Peyer's patch (tissue), 4 donors: Measurements from ENCODE around the gene SPINK4. TPM values are rescaled to one million over a fixed set of nuclear protein-coding genes. Genes with fewer than 3 reads are reported as not detected.

Experiments used
- DNase-seq, 3 donors: peaks; one replicate each; pipeline ENCODE4 v3.0.0-alpha.2; 2017 to 2019
- H3K27ac ChIP-seq, 4 donors: fragments of 200-600 bp; sonication (generic); one replicate each; pipeline ENCODE4 v1.5.1; 2016 to 2019
- H3K27me3 ChIP-seq, 2 donors: fragments of 200-600 bp; sonication (generic); one replicate each; pipeline ENCODE4 v1.5.1; 2019
- H3K36me3 ChIP-seq, 3 donors: fragments of 200-600 bp; sonication (generic); one replicate each; pipeline ENCODE4 v1.5.1; 2016 to 2019
- H3K4me1 ChIP-seq, 4 donors: fragments of 200-600 bp; sonication (generic); one replicate each; pipeline ENCODE4 v1.5.1; 2016 to 2019
- H3K4me3 ChIP-seq, 4 donors: fragments of 200-600 bp; sonication (generic); 1 replicate in 3 of 4; 2 replicates in 1 of 4; pipeline ENCODE4 v1.5.1; 2016 to 2019; ENCODE audit warnings: mild to moderate bottlenecking in 1 of 4
- H3K9me3 ChIP-seq, 4 donors: fragments of 200-600 bp; sonication (generic); one replicate each; pipeline ENCODE4 v1.5.1; 2016 to 2019; ENCODE audit warnings: mild to moderate bottlenecking in 1 of 4
- POLR2A ChIP-seq, 2 donors: fragments of 450-650 bp; IDR thresholded peaks; one replicate each; pipeline ENCODE4 v1.5.1; 2017; ENCODE audit warnings: antibody characterized with exemption in 2 of 2, mild to moderate bottlenecking in 2 of 2, moderate library complexity in 2 of 2
- total RNA-seq, 4 donors: library from RNA; depleted of rRNA; stranded (reverse); fragments of >200 nt; gene quantifications; one replicate each; pipeline ENCODE4 v1.1.0, GENCODE V29; 2016
- TF ChIP-seq, protein P1 (sequence below), 6 experiments: fragments of 450-650 bp in 4 of 6; fragments of 200-600 bp in 2 of 6; sonication (generic) in 1 of 6; IDR thresholded peaks; one replicate each; pipeline ENCODE4 v1.5.1; 2017 to 2019; ENCODE audit warnings: antibody characterized with exemption in 6 of 6, mild to moderate bottlenecking in 3 of 6, moderate library complexity in 1 of 6

Gene SPINK4
- total RNA-seq, 4 donors from 2014 or later, result 106 to 639 (median 276) TPM

DNA sequence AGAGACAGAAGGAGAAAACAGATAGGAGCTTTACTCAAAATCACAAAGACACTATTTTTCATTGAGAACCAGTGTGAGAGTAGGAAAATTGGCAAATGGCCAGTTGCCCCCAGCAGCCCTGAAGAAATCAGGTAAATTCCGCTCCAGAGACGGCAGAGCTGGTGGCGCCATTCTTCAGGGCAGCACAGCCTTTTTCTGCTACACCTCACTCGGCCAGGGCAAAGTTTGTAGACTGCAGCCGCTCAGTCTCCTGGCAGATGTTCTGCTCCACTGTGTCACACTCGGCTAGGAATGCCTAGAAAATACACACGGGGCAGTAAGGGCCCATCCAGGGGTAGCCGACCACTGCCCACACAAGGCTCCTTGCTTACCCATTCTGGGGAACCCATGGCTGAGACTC lies 15.0 kb downstream of the SPINK4 start:
- no peaks in the 10 kb centered on the region for H3K4me1 ChIP-seq
- no peak overlapping the region for H3K4me3 ChIP-seq
- no peak overlapping the region for H3K27ac ChIP-seq
- DNase-seq, result peak in 1 of 3 donors; percentile 17
- H3K36me3 ChIP-seq, result peaks cover 0 to 85% (median 0%) of the 10 kb centered on the region in 3 donors
- TF ChIP-seq POLR2A (IDR thresholded peaks at IDR 0.05), result no peak
- H3K27me3 ChIP-seq, result no peaks in the 10 kb centered on the region
- H3K9me3 ChIP-seq, result no peaks in the 10 kb centered on the region

DNA sequence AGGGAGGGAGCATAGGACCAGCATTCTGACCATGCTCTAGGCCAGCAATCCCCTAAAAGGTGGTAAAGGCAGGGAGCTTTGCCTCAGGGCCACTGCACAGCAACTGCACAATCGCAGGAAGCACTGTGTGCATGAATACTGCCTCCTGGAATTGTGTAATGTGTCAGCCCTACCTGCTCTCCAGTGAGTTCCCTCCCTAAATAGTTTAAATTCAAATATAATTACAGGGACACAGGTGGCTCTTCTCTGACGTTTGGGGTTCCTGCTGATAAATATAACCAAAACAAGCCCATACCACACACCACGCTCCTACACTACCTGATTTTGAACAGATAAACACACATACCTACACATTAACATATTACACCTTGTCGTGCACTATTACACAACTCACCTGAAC lies 15.5 kb downstream of the SPINK4 start:
- Histone ChIP-seq H3K4me3 (no peak overlapping the region), H3K36me3 (peaks cover 0 to 88% (median 0%) of the 10 kb centered on the region in 3 donors), H3K9me3 (no peaks in the 10 kb centered on the region), H3K4me1 (no peaks in the 10 kb centered on the region), H3K27ac (peak overlapping the region in 3 of 4 donors; percentile 23 to 62 (median 24)), H3K27me3 (no peaks in the 10 kb centered on the region)
- DNase-seq, result no peak
- TF ChIP-seq, protein P1, sequence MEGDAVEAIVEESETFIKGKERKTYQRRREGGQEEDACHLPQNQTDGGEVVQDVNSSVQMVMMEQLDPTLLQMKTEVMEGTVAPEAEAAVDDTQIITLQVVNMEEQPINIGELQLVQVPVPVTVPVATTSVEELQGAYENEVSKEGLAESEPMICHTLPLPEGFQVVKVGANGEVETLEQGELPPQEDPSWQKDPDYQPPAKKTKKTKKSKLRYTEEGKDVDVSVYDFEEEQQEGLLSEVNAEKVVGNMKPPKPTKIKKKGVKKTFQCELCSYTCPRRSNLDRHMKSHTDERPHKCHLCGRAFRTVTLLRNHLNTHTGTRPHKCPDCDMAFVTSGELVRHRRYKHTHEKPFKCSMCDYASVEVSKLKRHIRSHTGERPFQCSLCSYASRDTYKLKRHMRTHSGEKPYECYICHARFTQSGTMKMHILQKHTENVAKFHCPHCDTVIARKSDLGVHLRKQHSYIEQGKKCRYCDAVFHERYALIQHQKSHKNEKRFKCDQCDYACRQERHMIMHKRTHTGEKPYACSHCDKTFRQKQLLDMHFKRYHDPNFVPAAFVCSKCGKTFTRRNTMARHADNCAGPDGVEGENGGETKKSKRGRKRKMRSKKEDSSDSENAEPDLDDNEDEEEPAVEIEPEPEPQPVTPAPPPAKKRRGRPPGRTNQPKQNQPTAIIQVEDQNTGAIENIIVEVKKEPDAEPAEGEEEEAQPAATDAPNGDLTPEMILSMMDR (IDR thresholded peaks at IDR 0.05), result no peak
- no peak for TF ChIP-seq POLR2A (IDR thresholded peaks at IDR 0.05)

DNA sequence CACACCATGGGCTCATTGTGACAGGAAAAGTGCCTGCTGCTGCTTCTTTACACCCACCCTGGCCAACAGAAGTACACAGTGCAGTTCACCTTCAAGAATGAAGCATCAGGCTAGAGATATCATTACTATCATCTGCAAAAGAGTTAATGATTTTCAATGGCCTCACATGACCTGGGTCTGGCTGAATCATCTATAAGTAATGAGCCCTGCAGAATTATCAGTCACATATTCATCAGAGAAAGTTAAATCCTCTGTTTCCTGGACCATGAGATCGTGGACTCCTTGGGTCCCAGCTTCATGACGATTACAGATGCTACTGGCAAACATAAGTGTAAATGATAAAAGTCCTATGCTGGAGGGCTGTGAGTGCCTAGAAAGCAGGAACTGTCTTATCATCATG lies 16.3 kb downstream of the SPINK4 start:
- Histone ChIP-seq H3K27ac (peak overlapping the region in 2 of 4 donors; percentile 24 to 62), H3K27me3 (no peaks in the 10 kb centered on the region), H3K4me3 (no peak overlapping the region), H3K4me1 (no peaks in the 10 kb centered on the region), H3K9me3 (no peaks in the 10 kb centered on the region), H3K36me3 (peaks cover 0 to 95% (median 0%) of the 10 kb centered on the region in 3 donors)
- DNase-seq, result no peak
- TF ChIP-seq, protein P1 (IDR thresholded peaks at IDR 0.05), result no peak
- TF ChIP-seq POLR2A (IDR thresholded peaks at IDR 0.05), result peak in 1 of 2 donors; percentile 14

DNA sequence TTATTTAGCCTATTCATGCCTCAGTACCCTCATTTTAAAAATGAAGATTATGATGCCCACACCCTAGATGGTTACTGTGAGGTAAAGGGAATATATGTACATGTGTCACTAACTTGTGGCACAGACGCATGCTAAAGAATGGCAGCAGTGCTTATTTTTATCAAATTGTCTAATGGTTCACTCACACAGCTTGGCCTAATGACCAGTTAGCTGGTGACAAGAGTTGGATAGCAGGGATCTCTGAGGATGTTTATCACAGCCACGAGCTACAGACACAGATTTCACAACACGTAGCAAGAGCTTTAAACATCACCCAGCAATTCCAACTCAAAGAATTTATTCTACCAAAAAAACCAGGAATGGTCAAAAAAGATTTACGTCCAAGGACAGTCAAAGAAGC lies 17.3 kb downstream of the SPINK4 start:
- Histone ChIP-seq H3K27me3 (no peaks in the 10 kb centered on the region), H3K36me3 (peaks cover 0 to 98% (median 0%) of the 10 kb centered on the region in 3 donors), H3K9me3 (no peaks in the 10 kb centered on the region), H3K4me1 (peaks cover 0 to 2% (median 0%) of the 10 kb centered on the region in 4 donors), H3K27ac (no peak overlapping the region), H3K4me3 (no peak overlapping the region)
- DNase-seq, result no peak
- TF ChIP-seq POLR2A (IDR thresholded peaks at IDR 0.05), result no peak

DNA sequence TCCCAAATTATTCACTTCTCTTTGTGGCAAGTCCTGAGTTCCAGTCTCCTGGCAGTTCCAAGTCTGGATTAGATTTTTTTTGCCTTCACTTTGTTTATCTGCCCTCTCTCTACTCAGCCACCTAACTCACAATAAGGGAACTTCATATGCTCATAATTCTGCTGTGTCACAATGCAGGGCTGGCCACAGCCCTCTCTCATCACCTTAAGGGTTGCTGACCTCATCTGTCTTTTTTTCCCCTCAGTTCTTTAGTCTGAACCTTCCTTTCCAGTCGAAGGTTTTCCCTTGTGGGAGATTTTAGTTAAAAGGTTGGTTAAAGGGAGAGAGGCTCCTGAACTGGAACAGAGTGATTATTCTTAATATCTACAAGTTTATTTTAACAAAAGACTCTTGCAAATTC lies 20.4 kb downstream of the SPINK4 start:
- H3K27me3 ChIP-seq, result no peaks in the 10 kb centered on the region
- H3K4me1 ChIP-seq, result peaks cover 0 to 13% (median under 1%) of the 10 kb centered on the region in 4 donors
- TF ChIP-seq POLR2A (IDR thresholded peaks at IDR 0.05), result no peak
- TF ChIP-seq, protein P1 (IDR thresholded peaks at IDR 0.05), result no peak
- H3K9me3 ChIP-seq, result no peaks in the 10 kb centered on the region
- H3K27ac ChIP-seq, result no peak overlapping the region
- no peak overlapping the region for H3K4me3 ChIP-seq
- DNase-seq, result no peak
- H3K36me3 ChIP-seq, result peaks cover 0 to 68% (median 0%) of the 10 kb centered on the region in 3 donors

DNA sequence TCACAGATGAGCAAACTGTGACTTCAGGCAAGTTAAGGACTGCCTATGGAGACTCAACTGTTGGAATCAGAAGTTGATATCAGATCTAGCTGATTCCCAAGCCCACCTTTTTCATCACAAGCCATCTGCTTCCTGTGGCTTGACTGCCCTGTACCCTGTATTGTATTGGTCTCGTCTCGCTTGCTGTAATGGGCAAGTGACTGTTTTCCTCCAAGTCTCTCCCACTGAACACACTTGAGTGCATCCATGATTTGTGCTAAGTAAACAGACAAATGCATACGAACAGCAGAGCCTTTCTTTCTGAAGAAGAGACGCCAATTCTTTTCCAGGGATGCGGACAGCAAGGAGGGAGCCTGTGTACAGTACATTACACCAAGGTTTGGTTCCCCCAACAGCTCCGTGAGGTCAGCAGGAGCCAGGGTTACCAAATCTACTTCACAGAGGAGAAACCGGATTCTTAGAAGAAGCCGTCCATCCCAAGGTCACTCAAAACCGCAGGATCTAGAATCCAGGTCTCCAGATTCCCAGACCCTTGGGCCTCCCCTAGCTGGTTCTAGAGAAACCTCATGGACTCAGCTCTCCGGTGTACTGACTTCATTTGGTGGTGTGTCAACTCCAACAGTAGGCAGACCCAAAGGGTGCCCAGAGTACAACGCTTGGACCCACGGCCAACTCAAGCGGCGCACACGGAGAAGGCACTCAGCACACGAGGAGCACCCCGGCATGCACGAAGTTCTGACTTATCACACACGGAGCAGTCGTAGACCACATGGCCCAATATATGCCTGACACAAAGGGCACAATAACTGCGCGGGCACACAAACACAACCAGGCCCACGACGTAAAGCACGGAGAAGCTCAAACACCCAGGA lies 23.4 kb downstream of the SPINK4 start:
- Histone ChIP-seq H3K27me3 (no peaks in the 10 kb centered on the region), H3K4me1 (peaks cover 0 to 30% (median 5%) of the 10 kb centered on the region in 4 donors), H3K4me3 (peak overlapping the region; percentile 64 to 94 (median 87)), H3K36me3 (peaks cover 0 to 61% (median 0%) of the 10 kb centered on the region in 3 donors), H3K27ac (peak overlapping the region; percentile 90 to 97 (median 94)), H3K9me3 (no peaks in the 10 kb centered on the region)
- TF ChIP-seq, protein P1 (IDR thresholded peaks at IDR 0.05), result no peak
- no peak for TF ChIP-seq POLR2A (IDR thresholded peaks at IDR 0.05)
- DNase-seq, result peak in 1 of 3 donors; percentile 55
